GM12878 (cell line): ENCODE results near the gene OPRL1. TPM values are rescaled to one million over a fixed set of nuclear protein-coding genes. Genes with fewer than 3 reads are reported as not detected.

Experiments
- ATAC-seq: fragments of 200-7000 bp; cut with Tn5 transposase; 3 replicates; pipeline ENCODE4 v1.9.1; 2020; ENCODE audit warnings: mild to moderate bottlenecking, moderate library complexity
- BruUV-seq: library from RNA; stranded (reverse); fragments of 400-500 nt; replicated peaks from 2 replicates; lab custom pipeline; 2021; lab: Mats Ljungman, UMichigan
- CTCF ChIA-PET: fragments of 300-600 bp; sonication (Branson Sonifier 250); formaldehyde crosslinking; extraction: SDS; loops from one replicate; lab custom pipeline; 2021; ENCODE audit warnings: inconsistent platforms; lab: Yijun Ruan, JAX
- POLR2A ChIA-PET: fragments of 350-600 bp; formaldehyde crosslinking; extraction: SDS; loops from one replicate; lab custom pipeline; 2021; ENCODE audit warnings: inconsistent platforms; lab: Charles Lee
- RAD21 ChIA-PET: fragments of 300-600 bp; sonication (Branson Sonifier 250); formaldehyde crosslinking; loops from one replicate; lab custom pipeline; 2023; ENCODE audit warnings: antibody characterized with exemption; ENCODE audit not compliant: unreplicated experiment; lab: Charles Lee
- SMC1A ChIA-PET: fragments of 300-600 bp; sonication (Branson Sonifier 250); formaldehyde crosslinking; loops from one replicate; lab custom pipeline; 2023; ENCODE audit not compliant: unreplicated experiment, uncharacterized antibody; lab: Charles Lee
- DNase-seq: peaks from one replicate; pipeline ENCODE4 v3.0.0-alpha.2; 2011; ENCODE audit warnings: low read depth, low spot score
- FAIRE-seq: peaks from 3 replicates; lab custom pipeline; 2011; peaks lifted over from hg19 to GRCh38; lab: Jason Lieb, UNC
- H2AFZ ChIP-seq: 2 replicates; pipeline ENCODE4 v1.6.0; 2011; ENCODE audit warnings: low read depth, low read length, control low read depth; ENCODE audit not compliant: control insufficient read depth
- H3K27ac ChIP-seq: 2 replicates; pipeline ENCODE4 v1.5.1; 2011; ENCODE audit warnings: control low read depth; ENCODE audit not compliant: control insufficient read depth, insufficient read depth
- H3K27me3 ChIP-seq, 2 experiments: replicated peaks in 1 of 2; 2 replicates each; pipeline versions ENCODE4 v1.6.0 to v1.6.1; 2011; ENCODE audit warnings: low read length in 1 of 2; ENCODE audit not compliant: control insufficient read depth in 2 of 2, insufficient read depth in 2 of 2
- H3K36me3 ChIP-seq, 2 experiments: 2 replicates each; pipeline ENCODE4 v1.5.1; 2011; ENCODE audit warnings: low read length in 1 of 2; ENCODE audit not compliant: control insufficient read depth in 2 of 2, insufficient read depth in 2 of 2
- H3K4me1 ChIP-seq: 2 replicates; pipeline ENCODE4 v1.6.1; 2011; ENCODE audit warnings: mild to moderate bottlenecking, low read length, moderate library complexity, mixed read lengths; ENCODE audit not compliant: control insufficient read depth, insufficient read depth
- H3K4me2 ChIP-seq: 2 replicates; pipeline ENCODE4 v1.6.0; 2011; ENCODE audit warnings: control low read depth; ENCODE audit not compliant: control insufficient read depth, insufficient read depth
- H3K4me3 ChIP-seq: fragments of 200-600 bp; sonication (generic); 2 replicates; pipeline ENCODE4 v1.5.1; 2016
- H3K79me2 ChIP-seq: 2 replicates; pipeline ENCODE4 v1.6.0; 2011; ENCODE audit warnings: low read length; ENCODE audit not compliant: control insufficient read depth, insufficient read depth
- H3K9ac ChIP-seq: 2 replicates; pipeline ENCODE4 v1.8.0; 2011; ENCODE audit warnings: low read length, control low read depth, mixed read lengths; ENCODE audit not compliant: control insufficient read depth, insufficient read depth
- H3K9me3 ChIP-seq: replicated peaks from 3 replicates; pipeline ENCODE4 v1.5.1; 2011; ENCODE audit warnings: mild to moderate bottlenecking, low read length; ENCODE audit not compliant: control insufficient read depth, insufficient read depth
- H4K20me1 ChIP-seq: 2 replicates; pipeline ENCODE4 v1.6.0; 2011; ENCODE audit not compliant: control insufficient read depth, insufficient read depth
- EED ChIP-seq: sonication (generic); IDR thresholded peaks from 2 replicates; pipeline ENCODE4 v1.6.1; 2016; ENCODE audit warnings: antibody characterized with exemption, low read depth
- ETV6 ChIP-seq, 2 experiments: fragments of 450-650 bp in 1 of 2; IDR thresholded peaks in 1 of 2; conservative IDR thresholded peaks in 1 of 2; 2 replicates each; pipeline ENCODE4 v1.6.1; 2014; ENCODE audit warnings: antibody characterized with exemption in 1 of 2, borderline replicate concordance in 1 of 2, low read depth in 1 of 2, mild to moderate bottlenecking in 1 of 2, moderate library complexity in 1 of 2
- KLF5 ChIP-seq: fragments of 450-650 bp; IDR thresholded peaks from 2 replicates; pipeline ENCODE4 v1.6.1; 2014; ENCODE audit warnings: mild to moderate bottlenecking; ENCODE audit not compliant: partially characterized antibody
- MTA2 ChIP-seq: fragments of 450-650 bp; IDR thresholded peaks from 2 replicates; pipeline ENCODE4 v1.6.1; 2016; ENCODE audit warnings: low read depth, mild to moderate bottlenecking, moderate library complexity
- NR2F1 ChIP-seq: fragments of 450-650 bp; conservative IDR thresholded peaks from 2 replicates; pipeline ENCODE4 v1.6.1; 2017; ENCODE audit warnings: mild to moderate bottlenecking
- POLR2AphosphoS2 ChIP-seq: IDR thresholded peaks from 2 replicates; pipeline ENCODE4 v1.6.1; 2011; ENCODE audit warnings: low read depth, mild to moderate bottlenecking, low read length, improper control_type of control experiment, moderate library complexity
- RAD51 ChIP-seq: fragments of 450-650 bp; IDR thresholded peaks from 2 replicates; pipeline ENCODE4 v1.6.1; 2016; ENCODE audit warnings: moderate library complexity, mild to moderate bottlenecking, inconsistent platforms
- SREBF1 ChIP-seq: IDR thresholded peaks from 2 replicates; pipeline ENCODE4 v1.6.1; 2012; ENCODE audit warnings: mild to moderate bottlenecking, low read length
- SRF ChIP-seq, 2 experiments: IDR thresholded peaks; 2 replicates each; pipeline ENCODE4 v1.6.1; 2011; ENCODE audit warnings: low read depth in 2 of 2, low read length in 2 of 2, mild to moderate bottlenecking in 1 of 2, moderate library complexity in 1 of 2
- STAT1 ChIP-seq: fragments of 450-650 bp; conservative IDR thresholded peaks from 2 replicates; pipeline ENCODE4 v1.6.1; 2014; ENCODE audit warnings: antibody characterized with exemption, mild to moderate bottlenecking
- STAT3 ChIP-seq: IDR thresholded peaks from 2 replicates; pipeline ENCODE4 v1.6.1; 2011; ENCODE audit warnings: low read depth, low read length, improper control_type of control experiment
- WGBS: methylation state at CpG from one replicate; pipeline ENCODE4 v1.1.6; 2016; ENCODE audit warnings: low lambda C conversion rate; ENCODE audit not compliant: insufficient replicate concordance, insufficient coverage; ENCODE audit errors: missing lambda C conversion rate; 5-methylcytosine and 5-hydroxymethylcytosine counted together
- in situ Hi-C: fragments of 300-500 bp; cut with MboI; formaldehyde crosslinking; loops from 9 replicates; pipeline ENCODE4 v1.14.3; 2018; ENCODE audit warnings: mixed read lengths
- intact Hi-C: fragments of 100-400 bp; cut with micrococcal nuclease; formaldehyde crosslinking; loops from one replicate; pipeline ENCODE4 v1.14.2; 2022; ENCODE audit not compliant: unreplicated experiment
- polyA plus RNA-seq, 11 experiments: library from polyadenylated mRNA; depleted of rRNA in 4 of 11; unstranded in 6 of 11; stranded (reverse) in 5 of 11; fragments of >200 nt; fragmentation: Nextera tagmentation in 4 of 11; fragmentation: Illumina TruSeq in 1 of 11; extraction: Ambion mirVana in 4 of 11; extraction: Trizol in 1 of 11; gene quantifications; 1 replicate in 1 of 11; 2 replicates in 10 of 11; pipeline versions ENCODE4 v1.2.1 to v1.2.3, GENCODE V29; 2011 to 2016; ENCODE audit warnings: inconsistent platforms in 2 of 11, missing spikeins in 2 of 11, low read depth in 1 of 11
- total RNA-seq, 4 experiments: library from RNA; depleted of rRNA in 3 of 4; stranded (reverse); fragments of >200 nt in 3 of 4; fragmentation: Illumina TruSeq in 1 of 4; extraction: Trizol in 1 of 4; gene quantifications; 2 replicates each; pipeline versions ENCODE4 v1.2.1 to v1.2.3, GENCODE V29; 2013 to 2021
- TF ChIP-seq, protein P1 (sequence below): IDR thresholded peaks from 2 replicates; pipeline ENCODE4 v1.6.1; 2011; ENCODE audit warnings: mild to moderate bottlenecking, low read depth, low read length, moderate library complexity; ENCODE audit not compliant: insufficient replicate concordance

OPRL1 gene
- total and polyA plus RNA-seq, 10 of the 15 experiments (the other 5 are each of a cell fraction or from before 2014, with no cell fraction given) = 0.04 to 0.41 (median 0.24) TPM; not detected in 1

GRCh38 chr20:64050261-64051032 is 29.4 kb upstream of the OPRL1 start:
- Histone ChIP-seq H3K27ac (no peak overlapping the region), H3K9me3 (no peaks in the 10 kb centered on the region), H3K27me3 (peaks cover 4 to 14% of the 10 kb centered on the region in 2 experiments; a peak in 3 of 4 replicates), H3K4me1 (peaks cover 15% of the 10 kb centered on the region), H3K4me3 (no peak overlapping the region), H3K4me2 (no peak overlapping the region), H3K79me2 (no peaks in the 10 kb centered on the region), H3K9ac (no peak overlapping the region)
- ChIA-PET RAD21 (no interaction called here), CTCF (interaction anchor here (0.5 to 2.7 kb wide), 3 partner anchors 9 to 144 kb away, joined by 3 to 10 read pairs (median 5); no protein-coding TSS in a partner anchor), POLR2A (interaction anchor here (0.8 kb wide), 1 partner anchor 15 kb away, joined by 6 read pairs; no protein-coding TSS in a partner anchor)
- no peak for DNase-seq
- in situ Hi-C loops = no loop called here
- no TSS peak for BruUV-seq
- intact Hi-C loops = loop anchor here (10.0 kb wide), 1 partner anchor 186 kb away; the partner anchor contains the start of genes ABHD16B and TPD52L2
- 65% methylated on average over 23 of the region's 23 CpGs for WGBS
- peak; percentile 22; the same call in 1 of the 2 replicates for TF ChIP-seq NR2F1
- TF ChIP-seq STAT3 = no peak
- TF ChIP-seq MTA2 = 0 out of 2 replicates have a peak, but pooled peaks have one; percentile 1
- TF ChIP-seq, all 136 proteins: peak for 2
- SMC1A ChIA-PET = interaction anchor here (0.8 kb wide), 1 partner anchor 135 kb away, joined by 3 read pairs; no protein-coding TSS in a partner anchor
- FAIRE-seq = no peak
- Histone ChIP-seq H4K20me1 (no peaks in the 10 kb centered on the region), H3K36me3 (no peaks in the 10 kb centered on the region), H2AFZ (no peak overlapping the region)
- ATAC-seq = peak; percentile 2; the same call in 1 of the 3 replicates

- Histone ChIP-seq H3K36me3 (no peaks in the 10 kb centered on the region), H3K4me1 (peaks cover 21% of the 10 kb centered on the region), H4K20me1 (no peaks in the 10 kb centered on the region), H3K27me3 (peaks cover 4 to 12% of the 10 kb centered on the region in 2 experiments; a peak in 3 of 4 replicates), H2AFZ (no peak overlapping the region), H3K9ac (no peak overlapping the region), H3K9me3 (no peaks in the 10 kb centered on the region), H3K79me2 (no peaks in the 10 kb centered on the region), H3K4me3 (no peak overlapping the region), H3K27ac (no peak overlapping the region), H3K4me2 (no peak overlapping the region)
- ChIA-PET CTCF (interaction anchor here (2.2 to 2.7 kb wide), 2 partner anchors 9 to 19 kb away, joined by 5 to 10 read pairs; no protein-coding TSS in a partner anchor), POLR2A (no interaction called here), RAD21 (interaction anchor here (7.1 kb wide), 1 partner anchor 11 kb away, joined by 78 read pairs; no protein-coding TSS in a partner anchor), SMC1A (interaction anchor here (0.8 kb wide), 1 partner anchor 134 kb away, joined by 3 read pairs; no protein-coding TSS in a partner anchor)
- in situ Hi-C loops = no loop called here
- no peak for TF ChIP-seq ETV6 (conservative IDR thresholded peaks at IDR 0.05 in 1 of 2, IDR thresholded peaks at IDR 0.05 in 1 of 2; ENCODE audit: borderline replicate concordance in 1 of 2, low read depth in 1 of 2)
- TF ChIP-seq SREBF1 = no peak
- TF ChIP-seq STAT1 = no peak
- TF ChIP-seq EED = no peak
- no peak for TF ChIP-seq KLF5
- TF ChIP-seq SRF (IDR thresholded peaks at IDR 0.05; ENCODE audit: low read depth in 2 of 2, low read length in 2 of 2) = no peak
- TF ChIP-seq POLR2AphosphoS2 = no peak
- TF ChIP-seq, protein P1, sequence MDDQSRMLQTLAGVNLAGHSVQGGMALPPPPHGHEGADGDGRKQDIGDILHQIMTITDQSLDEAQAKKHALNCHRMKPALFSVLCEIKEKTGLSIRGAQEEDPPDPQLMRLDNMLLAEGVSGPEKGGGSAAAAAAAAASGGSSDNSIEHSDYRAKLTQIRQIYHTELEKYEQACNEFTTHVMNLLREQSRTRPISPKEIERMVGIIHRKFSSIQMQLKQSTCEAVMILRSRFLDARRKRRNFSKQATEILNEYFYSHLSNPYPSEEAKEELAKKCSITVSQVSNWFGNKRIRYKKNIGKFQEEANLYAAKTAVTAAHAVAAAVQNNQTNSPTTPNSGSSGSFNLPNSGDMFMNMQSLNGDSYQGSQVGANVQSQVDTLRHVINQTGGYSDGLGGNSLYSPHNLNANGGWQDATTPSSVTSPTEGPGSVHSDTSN = no peak
- TF ChIP-seq RAD51 = no peak
- WGBS = 35% methylated on average over 11 of the region's 11 CpGs
- BruUV-seq = no TSS peak
- intact Hi-C loops = loop anchor here (10.0 kb wide), 1 partner anchor 186 kb away; the partner anchor contains the start of genes ABHD16B and TPD52L2
- FAIRE-seq (no peak), DNase-seq (no peak), ATAC-seq (no peak)
These were observed 28.8 kb upstream of the OPRL1 start for GRCh38 chr20:64051033-64051452.
